Astrocyte (in vitro differentiated cells and primary cell): Measurements from ENCODE around the gene C19orf25. TPM values are rescaled to one million over a fixed set of nuclear protein-coding genes. Genes with fewer than 3 reads are reported as not detected.

Experiments
- DNase-seq: peaks from one replicate; pipeline ENCODE4 v3.0.0-alpha.2; 2010; ENCODE audit warnings: low read depth
- FAIRE-seq: peaks from 2 replicates; lab custom pipeline; 2011; peaks lifted over from hg19 to GRCh38; lab: Jason Lieb, UNC
- H2AFZ ChIP-seq: 2 replicates; pipeline ENCODE4 v1.6.0; 2012; ENCODE audit warnings: low read depth, low read length, inconsistent platforms
- H3K27ac ChIP-seq: 2 replicates; pipeline ENCODE4 v1.5.1; 2011; ENCODE audit warnings: low read depth, low read length, inconsistent platforms
- H3K27me3 ChIP-seq: 2 replicates; pipeline ENCODE4 v1.6.0; 2011; ENCODE audit warnings: low read length, inconsistent platforms; ENCODE audit not compliant: insufficient read depth
- H3K36me3 ChIP-seq: 2 replicates; pipeline ENCODE4 v1.5.1; 2011; ENCODE audit warnings: low read length, inconsistent platforms; ENCODE audit not compliant: insufficient read depth
- H3K4me1 ChIP-seq: 2 replicates; pipeline ENCODE4 v1.5.1; 2011; ENCODE audit warnings: low read length, inconsistent platforms; ENCODE audit not compliant: insufficient read depth
- H3K4me2 ChIP-seq: 2 replicates; pipeline ENCODE4 v1.6.0; 2012; ENCODE audit warnings: low read length, inconsistent platforms
- H3K4me3 ChIP-seq: 2 replicates; pipeline ENCODE4 v1.5.1; 2011; ENCODE audit warnings: low read depth, mild to moderate bottlenecking, low read length, inconsistent platforms; ENCODE audit not compliant: insufficient read depth
- H3K79me2 ChIP-seq: 2 replicates; pipeline ENCODE4 v1.6.0; 2012; ENCODE audit warnings: mild to moderate bottlenecking, low read length, inconsistent platforms; ENCODE audit not compliant: insufficient read depth
- H3K9ac ChIP-seq: 2 replicates; pipeline ENCODE4 v1.6.0; 2012; ENCODE audit warnings: mild to moderate bottlenecking, low read length, inconsistent platforms
- H3K9me3 ChIP-seq: 2 replicates; pipeline ENCODE4 v1.5.1; 2012; ENCODE audit warnings: low read depth, mild to moderate bottlenecking, low read length, inconsistent platforms; ENCODE audit not compliant: insufficient read depth
- H4K20me1 ChIP-seq: 2 replicates; pipeline ENCODE4 v1.6.0; 2012; ENCODE audit warnings: low read length, inconsistent platforms; ENCODE audit not compliant: insufficient read depth
- H3K27ac Mint-ChIP-seq: one replicate; pipeline ENCODE4 v1.8.0; 2021; ENCODE audit warnings: mild to moderate bottlenecking, mixed read lengths; ENCODE audit not compliant: unreplicated experiment
- H3K27me3 Mint-ChIP-seq: one replicate; pipeline ENCODE4 v1.8.0; 2021; ENCODE audit warnings: low read depth, mixed read lengths; ENCODE audit not compliant: unreplicated experiment
- H3K36me3 Mint-ChIP-seq: one replicate; pipeline ENCODE4 v1.8.0; 2021; ENCODE audit warnings: low read depth, mixed read lengths; ENCODE audit not compliant: unreplicated experiment
- H3K4me1 Mint-ChIP-seq: one replicate; pipeline ENCODE4 v1.8.0; 2021; ENCODE audit warnings: low read depth, mixed read lengths; ENCODE audit not compliant: unreplicated experiment
- H3K4me3 Mint-ChIP-seq: one replicate; pipeline ENCODE4 v1.8.0; 2021; ENCODE audit warnings: mild to moderate bottlenecking, moderate library complexity, mixed read lengths; ENCODE audit not compliant: unreplicated experiment
- H3K9me3 Mint-ChIP-seq: one replicate; pipeline ENCODE4 v1.8.0; 2021; ENCODE audit warnings: mild to moderate bottlenecking, mixed read lengths; ENCODE audit not compliant: unreplicated experiment
- EZH2 ChIP-seq: IDR thresholded peaks from 2 replicates; pipeline ENCODE4 v1.6.1; 2012; ENCODE audit warnings: mild to moderate bottlenecking, low read length, inconsistent platforms; ENCODE audit not compliant: insufficient read depth
- total RNA-seq: library from RNA; stranded (reverse); gene quantifications from 2 replicates; pipeline ENCODE4 v1.2.1, GENCODE V29; 2021
- TF ChIP-seq, protein P1 (sequence below): IDR thresholded peaks from 2 replicates; pipeline ENCODE4 v1.5.1; 2011; ENCODE audit warnings: low read depth, mild to moderate bottlenecking, inconsistent platforms, low read length, moderate library complexity; ENCODE audit not compliant: insufficient read depth

The C19orf25 gene
- total RNA-seq, 1 donor from 2014 or later, result 32.4 TPM

DNA sequence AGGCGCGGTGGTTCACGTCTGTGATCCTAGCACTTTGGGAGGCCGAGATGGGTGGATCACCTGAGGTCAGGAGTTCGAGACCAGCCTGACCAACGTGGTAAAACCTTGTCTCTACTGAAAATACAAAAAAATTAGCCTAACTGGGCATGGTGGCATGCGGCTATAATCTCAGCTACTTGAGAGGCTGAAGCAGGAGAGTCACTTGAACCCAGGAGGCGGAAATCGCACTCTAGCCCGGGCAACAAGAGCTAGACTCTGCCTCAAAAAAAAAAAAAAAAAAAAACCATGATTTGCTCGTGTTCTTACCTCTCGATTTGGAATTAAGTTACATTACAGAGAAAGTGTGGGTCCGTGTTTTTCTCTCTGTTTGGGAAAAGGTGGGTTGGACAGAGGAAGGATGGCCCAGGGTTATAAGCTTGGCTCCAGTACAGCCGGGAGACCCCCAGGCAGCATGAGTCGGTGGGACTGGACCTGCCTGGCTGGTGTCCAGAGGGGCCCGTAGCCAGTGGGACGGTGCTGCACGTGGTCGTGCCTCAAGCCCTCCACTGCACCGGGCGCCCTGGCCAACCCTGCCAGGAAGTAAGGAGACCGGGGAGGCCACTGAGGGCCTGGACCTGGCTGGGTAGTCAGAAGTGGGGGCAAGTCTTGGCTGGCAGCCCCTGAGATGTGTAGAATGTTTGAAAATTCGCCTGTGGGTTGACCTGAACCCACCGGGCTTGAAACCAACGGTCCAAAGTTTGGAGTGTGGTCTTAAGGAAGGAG lies 37.2 kb downstream of the C19orf25 start:
- Histone ChIP-seq H3K4me1 (peaks cover 18% of the 10 kb centered on the region), H2AFZ (no peak overlapping the region), H3K4me3 (no peak overlapping the region), H3K4me2 (no peak overlapping the region), H3K27ac (no peak overlapping the region), H3K79me2 (peaks cover 42% of the 10 kb centered on the region), H3K36me3 (peaks cover 20% of the 10 kb centered on the region), H3K9ac (no peak overlapping the region), H3K27me3 (no peaks in the 10 kb centered on the region), H4K20me1 (peaks cover 62% of the 10 kb centered on the region), H3K9me3 (no peaks in the 10 kb centered on the region)
- DNase-seq (no peak), FAIRE-seq (no peak)
- H3K4me1 Mint-ChIP-seq, result peaks cover 11% of the 10 kb centered on the region
- no peaks in the 10 kb centered on the region for H3K9me3 Mint-ChIP-seq
- no peaks in the 10 kb centered on the region for H3K27me3 Mint-ChIP-seq
- TF ChIP-seq EZH2, result no peak
- TF ChIP-seq, protein P1, sequence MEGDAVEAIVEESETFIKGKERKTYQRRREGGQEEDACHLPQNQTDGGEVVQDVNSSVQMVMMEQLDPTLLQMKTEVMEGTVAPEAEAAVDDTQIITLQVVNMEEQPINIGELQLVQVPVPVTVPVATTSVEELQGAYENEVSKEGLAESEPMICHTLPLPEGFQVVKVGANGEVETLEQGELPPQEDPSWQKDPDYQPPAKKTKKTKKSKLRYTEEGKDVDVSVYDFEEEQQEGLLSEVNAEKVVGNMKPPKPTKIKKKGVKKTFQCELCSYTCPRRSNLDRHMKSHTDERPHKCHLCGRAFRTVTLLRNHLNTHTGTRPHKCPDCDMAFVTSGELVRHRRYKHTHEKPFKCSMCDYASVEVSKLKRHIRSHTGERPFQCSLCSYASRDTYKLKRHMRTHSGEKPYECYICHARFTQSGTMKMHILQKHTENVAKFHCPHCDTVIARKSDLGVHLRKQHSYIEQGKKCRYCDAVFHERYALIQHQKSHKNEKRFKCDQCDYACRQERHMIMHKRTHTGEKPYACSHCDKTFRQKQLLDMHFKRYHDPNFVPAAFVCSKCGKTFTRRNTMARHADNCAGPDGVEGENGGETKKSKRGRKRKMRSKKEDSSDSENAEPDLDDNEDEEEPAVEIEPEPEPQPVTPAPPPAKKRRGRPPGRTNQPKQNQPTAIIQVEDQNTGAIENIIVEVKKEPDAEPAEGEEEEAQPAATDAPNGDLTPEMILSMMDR, result no peak
- H3K4me3 Mint-ChIP-seq, result peak overlapping the region; percentile 95
- no peak overlapping the region for H3K27ac Mint-ChIP-seq
- H3K36me3 Mint-ChIP-seq, result peaks cover 13% of the 10 kb centered on the region

DNA sequence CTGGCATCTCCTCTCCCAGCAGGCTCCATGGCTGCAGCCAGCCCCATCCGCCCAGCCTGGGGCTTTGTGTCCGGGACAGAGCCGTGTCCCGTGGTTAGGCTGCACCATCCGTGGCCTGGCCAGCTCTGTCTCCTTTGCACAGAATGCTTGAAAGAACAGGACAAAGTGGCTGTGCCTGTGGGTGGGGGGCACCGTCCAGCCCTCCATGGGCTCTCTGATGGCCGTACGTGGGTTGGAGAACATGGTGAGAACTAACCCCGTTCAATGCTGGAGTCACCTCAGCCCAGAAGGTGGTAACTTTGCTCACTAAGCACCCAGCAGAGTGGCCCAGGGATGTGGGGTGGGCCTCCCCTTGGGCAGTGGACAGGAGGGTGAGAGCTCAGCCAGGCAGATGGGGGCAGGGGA lies 38.0 kb downstream of the C19orf25 start:
- Histone ChIP-seq H3K4me3 (no peak overlapping the region), H3K27me3 (no peaks in the 10 kb centered on the region), H3K9ac (peak overlapping the region; percentile 99), H3K36me3 (peaks cover 20% of the 10 kb centered on the region), H2AFZ (no peak overlapping the region), H3K4me2 (peak overlapping the region; percentile 97), H3K27ac (no peak overlapping the region), H3K4me1 (peaks cover 18% of the 10 kb centered on the region), H3K79me2 (peaks cover 42% of the 10 kb centered on the region), H4K20me1 (peaks cover 62% of the 10 kb centered on the region), H3K9me3 (no peaks in the 10 kb centered on the region)
- no peak for DNase-seq
- Mint-ChIP-seq H3K4me1 (peaks cover 11% of the 10 kb centered on the region), H3K9me3 (no peaks in the 10 kb centered on the region), H3K4me3 (peak overlapping the region; percentile 95), H3K27me3 (no peaks in the 10 kb centered on the region), H3K27ac (no peak overlapping the region), H3K36me3 (peaks cover 13% of the 10 kb centered on the region)
- TF ChIP-seq, protein P1, result no peak
- no peak for TF ChIP-seq EZH2
- no peak for FAIRE-seq

DNA sequence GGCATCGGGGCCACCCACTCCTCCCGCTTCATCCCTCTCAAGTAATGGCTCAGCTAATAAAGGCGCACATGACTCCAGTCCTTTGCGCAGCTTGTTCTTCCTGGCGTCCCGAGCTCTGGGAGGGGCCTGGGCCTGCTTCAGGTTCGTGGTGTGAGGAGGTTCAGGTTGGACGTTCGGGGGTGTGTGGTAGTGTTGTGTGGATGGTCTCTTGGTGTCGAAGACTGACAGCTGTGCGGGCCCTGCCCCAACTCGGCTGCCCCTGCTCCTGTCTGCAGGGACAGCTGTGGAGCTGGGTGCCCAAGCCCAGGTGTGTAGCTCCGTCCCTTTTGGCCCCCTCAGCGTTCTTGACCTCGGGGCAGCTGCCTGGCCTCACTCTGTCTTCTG lies 38.6 kb downstream of the C19orf25 start:
- Mint-ChIP-seq H3K27me3 (no peaks in the 10 kb centered on the region), H3K27ac (no peak overlapping the region), H3K4me3 (peak overlapping the region; percentile 95), H3K9me3 (no peaks in the 10 kb centered on the region), H3K4me1 (peaks cover 11% of the 10 kb centered on the region), H3K36me3 (peaks cover 13% of the 10 kb centered on the region)
- H3K27me3 ChIP-seq, result no peaks in the 10 kb centered on the region
- peaks cover 18% of the 10 kb centered on the region for H3K4me1 ChIP-seq
- H3K79me2 ChIP-seq, result peaks cover 42% of the 10 kb centered on the region
- H3K9me3 ChIP-seq, result no peaks in the 10 kb centered on the region
- TF ChIP-seq, protein P1, result no peak
- no peak for TF ChIP-seq EZH2
- no peak overlapping the region for H2AFZ ChIP-seq
- peak overlapping the region; percentile 97 for H3K4me2 ChIP-seq
- no peak overlapping the region for H3K27ac ChIP-seq
- H3K36me3 ChIP-seq, result peaks cover 23% of the 10 kb centered on the region
- peaks cover 66% of the 10 kb centered on the region for H4K20me1 ChIP-seq
- H3K9ac ChIP-seq, result peak overlapping the region; percentile 99
- no peak overlapping the region for H3K4me3 ChIP-seq
- no peak for DNase-seq
- FAIRE-seq, result no peak
